PC-9 (cell line): ENCODE measurements around the gene OCSTAMP. TPM values are rescaled to one million over a fixed set of nuclear protein-coding genes. Genes with fewer than 3 reads are reported as not detected.

ENCODE experiments used
- BruUV-seq: library from RNA; stranded (reverse); fragments of 400-500 nt; replicated peaks from 2 replicates; lab custom pipeline; 2021; lab: Mats Ljungman, UMichigan
- CTCF ChIA-PET: fragments of 300-600 bp; sonication (Branson Sonifier 250); formaldehyde crosslinking; loops from one replicate; lab custom pipeline; 2022; ENCODE audit warnings: antibody characterized with exemption; lab: Charles Lee
- POLR2A ChIA-PET: fragments of 300-600 bp; sonication (Branson Sonifier 250); formaldehyde crosslinking; loops from one replicate; lab custom pipeline; 2022; ENCODE audit warnings: antibody characterized with exemption; ENCODE audit not compliant: unreplicated experiment; lab: Charles Lee
- DNase-seq, 2 experiments: peaks; one replicate each; pipeline versions ENCODE4 v3.0.0 to v3.0.0-alpha.2; 2015 to 2022; ENCODE audit warnings: mixed read lengths in 1 of 2
- H2AFZ ChIP-seq: fragments of 200-600 bp; sonication (generic); 2 replicates; pipeline ENCODE4 v1.8.1; 2017; ENCODE audit warnings: antibody characterized with exemption
- H3F3A ChIP-seq: fragments of 200-600 bp; sonication (generic); 2 replicates; pipeline ENCODE4 v1.8.1; 2017; ENCODE audit warnings: antibody characterized with exemption, mild to moderate bottlenecking, low read depth; ENCODE audit not compliant: insufficient read depth
- H3K27ac ChIP-seq: fragments of 200-600 bp; sonication (generic); 2 replicates; pipeline ENCODE4 v1.6.1; 2016; ENCODE audit warnings: mixed run types
- H3K27me3 ChIP-seq: fragments of 200-600 bp; sonication (generic); 2 replicates; pipeline ENCODE4 v1.6.1; 2016; ENCODE audit warnings: low read depth, mixed run types; ENCODE audit not compliant: insufficient read depth
- H3K36me3 ChIP-seq: fragments of 200-600 bp; sonication (generic); 2 replicates; pipeline ENCODE4 v1.6.1; 2016; ENCODE audit warnings: low read depth, mixed run types
- H3K4me1 ChIP-seq: fragments of 200-600 bp; sonication (generic); replicated peaks from 2 replicates; pipeline ENCODE4 v1.6.1; 2016; ENCODE audit warnings: mixed run types; ENCODE audit not compliant: insufficient read depth
- H3K4me2 ChIP-seq: fragments of 200-600 bp; sonication (generic); 2 replicates; pipeline ENCODE4 v1.6.1; 2017; ENCODE audit warnings: mixed run types
- H3K4me3 ChIP-seq: fragments of 200-600 bp; sonication (generic); 2 replicates; pipeline ENCODE4 v1.6.1; 2016; ENCODE audit warnings: mixed run types
- H3K79me2 ChIP-seq: fragments of 200-600 bp; sonication (generic); 2 replicates; pipeline ENCODE4 v1.6.1; 2017; ENCODE audit warnings: low read depth, mixed run types
- H3K9me2 ChIP-seq: fragments of 200-600 bp; sonication (generic); 2 replicates; pipeline ENCODE4 v1.8.1; 2017; ENCODE audit warnings: mild to moderate bottlenecking; ENCODE audit not compliant: insufficient read depth
- H3K9me3 ChIP-seq: fragments of 200-600 bp; sonication (generic); 2 replicates; pipeline ENCODE4 v1.8.1; 2016; ENCODE audit warnings: low read depth; ENCODE audit not compliant: insufficient read depth
- H4K20me1 ChIP-seq: fragments of 200-600 bp; sonication (generic); 2 replicates; pipeline ENCODE4 v1.8.1; 2017; ENCODE audit not compliant: insufficient read depth
- EZH2 ChIP-seq: fragments of 200-600 bp; sonication (generic); IDR thresholded peaks from 2 replicates; pipeline ENCODE4 v1.8.0; 2017; ENCODE audit warnings: antibody characterized with exemption, low read depth
- intact Hi-C: fragments of 100-400 bp; cut with micrococcal nuclease; formaldehyde crosslinking; loops from one replicate; pipeline ENCODE4 v1.10.0; 2022; ENCODE audit not compliant: unreplicated experiment
- total RNA-seq: library from RNA; stranded (reverse); gene quantifications from 2 replicates; pipeline ENCODE4 v1.2.3, GENCODE V29; 2021
- TF ChIP-seq, protein P1 (sequence below): fragments of 200-600 bp; sonication (generic); conservative IDR thresholded peaks from 2 replicates; pipeline ENCODE4 v1.6.1; 2017; ENCODE audit warnings: mixed run types, antibody characterized with exemption, mild to moderate bottlenecking, moderate library complexity

Gene OCSTAMP
- total RNA-seq, 1 experiment from 2014 or later, result not detected

DNA sequence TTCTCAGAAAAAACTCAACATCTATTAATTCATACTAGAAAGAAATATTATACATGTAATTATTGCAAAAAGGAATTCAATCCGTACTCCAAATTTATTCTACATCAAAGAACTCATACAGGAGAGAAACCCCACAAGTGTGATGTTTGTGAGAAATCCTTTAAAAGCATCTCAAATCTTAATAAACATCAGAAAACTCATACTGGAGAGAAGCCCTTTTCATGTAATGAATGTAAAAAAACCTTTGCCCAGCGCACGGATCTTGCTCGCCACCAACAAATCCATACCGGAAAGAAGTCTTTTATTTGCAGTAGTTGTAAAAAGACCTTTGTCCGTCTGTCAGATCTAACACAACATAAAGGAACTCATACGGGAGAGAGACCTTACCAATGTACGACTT, 59.1 kb downstream of the OCSTAMP start:
- no peaks in the 10 kb centered on the region for H3K79me2 ChIP-seq
- ChIA-PET CTCF (no interaction called here), POLR2A (no interaction called here)
- BruUV-seq, result no TSS peak
- no peak overlapping the region for H3K4me3 ChIP-seq
- no peaks in the 10 kb centered on the region for H3K36me3 ChIP-seq
- no peak overlapping the region for H3K4me2 ChIP-seq
- H3F3A ChIP-seq, result no peaks in the 10 kb centered on the region
- no peaks in the 10 kb centered on the region for H4K20me1 ChIP-seq
- intact Hi-C loops, result no loop called here
- no peak overlapping the region for H3K27ac ChIP-seq
- peaks cover 86% of the 10 kb centered on the region for H3K27me3 ChIP-seq
- TF ChIP-seq, protein P1, sequence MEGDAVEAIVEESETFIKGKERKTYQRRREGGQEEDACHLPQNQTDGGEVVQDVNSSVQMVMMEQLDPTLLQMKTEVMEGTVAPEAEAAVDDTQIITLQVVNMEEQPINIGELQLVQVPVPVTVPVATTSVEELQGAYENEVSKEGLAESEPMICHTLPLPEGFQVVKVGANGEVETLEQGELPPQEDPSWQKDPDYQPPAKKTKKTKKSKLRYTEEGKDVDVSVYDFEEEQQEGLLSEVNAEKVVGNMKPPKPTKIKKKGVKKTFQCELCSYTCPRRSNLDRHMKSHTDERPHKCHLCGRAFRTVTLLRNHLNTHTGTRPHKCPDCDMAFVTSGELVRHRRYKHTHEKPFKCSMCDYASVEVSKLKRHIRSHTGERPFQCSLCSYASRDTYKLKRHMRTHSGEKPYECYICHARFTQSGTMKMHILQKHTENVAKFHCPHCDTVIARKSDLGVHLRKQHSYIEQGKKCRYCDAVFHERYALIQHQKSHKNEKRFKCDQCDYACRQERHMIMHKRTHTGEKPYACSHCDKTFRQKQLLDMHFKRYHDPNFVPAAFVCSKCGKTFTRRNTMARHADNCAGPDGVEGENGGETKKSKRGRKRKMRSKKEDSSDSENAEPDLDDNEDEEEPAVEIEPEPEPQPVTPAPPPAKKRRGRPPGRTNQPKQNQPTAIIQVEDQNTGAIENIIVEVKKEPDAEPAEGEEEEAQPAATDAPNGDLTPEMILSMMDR, result no peak
- no peak for TF ChIP-seq EZH2
- H2AFZ ChIP-seq, result no peak overlapping the region
- H3K9me2 ChIP-seq, result no peaks in the 10 kb centered on the region
- no peak for DNase-seq
- no peaks in the 10 kb centered on the region for H3K4me1 ChIP-seq
- H3K9me3 ChIP-seq, result no peaks in the 10 kb centered on the region

Other genes with a start within 250 kb of the OCSTAMP start
- not detected in 2 replicates for gene CDH22, start 242.2 kb downstream of the OCSTAMP start, total RNA-seq
- 29.4 and 32.1 TPM in 2 replicates for gene ELMO2, start 144.0 kb downstream of the OCSTAMP start, total RNA-seq
- gene ZNF334, start 37.1 kb downstream of the OCSTAMP start, total RNA-seq, result 3.7 and 3.8 TPM in 2 replicates
- gene SLC13A3, start 100.8 kb upstream of the OCSTAMP start, total RNA-seq, result 6.0 and 9.1 TPM in 2 replicates
- gene TP53RK, start 138.8 kb upstream of the OCSTAMP start, total RNA-seq, result 9.9 and 10.4 TPM in 2 replicates
- 28.6 and 33.6 TPM in 2 replicates for gene SLC2A10, start 159.0 kb upstream of the OCSTAMP start, total RNA-seq